DOHH2 (cell line): ENCODE data around the gene CIAO3.

ENCODE experiments used
- H3F3A ChIP-seq: fragments of 200-600 bp; sonication (generic), shearing (Covaris generic); 2 replicates; pipeline ENCODE4 v1.6.0; 2016; ENCODE audit warnings: antibody characterized with exemption, mild to moderate bottlenecking; ENCODE audit not compliant: control insufficient read depth, insufficient read depth
- H3K27ac ChIP-seq: fragments of 200-600 bp; sonication (generic); 2 replicates; pipeline ENCODE4 v1.5.1; 2014; ENCODE audit warnings: low read depth, mild to moderate bottlenecking, low read length, moderate library complexity
- H3K27me3 ChIP-seq: fragments of 200-600 bp; sonication (generic); 2 replicates; pipeline ENCODE4 v1.6.1; 2014; ENCODE audit warnings: mild to moderate bottlenecking, low read length, mixed read lengths; ENCODE audit not compliant: control insufficient read depth
- H3K36me3 ChIP-seq: fragments of 200-600 bp; sonication (generic); 2 replicates; pipeline ENCODE4 v1.6.1; 2014; ENCODE audit warnings: mild to moderate bottlenecking, low read length, moderate library complexity, mixed read lengths; ENCODE audit not compliant: control insufficient read depth
- H3K4me1 ChIP-seq: fragments of 200-600 bp; sonication (generic); 2 replicates; pipeline ENCODE4 v1.6.1; 2014; ENCODE audit warnings: mild to moderate bottlenecking, low read length, mixed read lengths; ENCODE audit not compliant: control insufficient read depth
- H3K4me2 ChIP-seq: fragments of 200-600 bp; sonication (generic); 2 replicates; pipeline ENCODE4 v1.6.0; 2014; ENCODE audit warnings: mild to moderate bottlenecking, low read length, moderate library complexity
- H3K4me3 ChIP-seq: fragments of 200-600 bp; sonication (generic); 2 replicates; pipeline ENCODE4 v1.5.1; 2014; ENCODE audit warnings: mild to moderate bottlenecking, low read length, mixed read lengths
- H3K79me2 ChIP-seq: fragments of 200-600 bp; sonication (generic); 2 replicates; pipeline ENCODE4 v1.6.1; 2014; ENCODE audit warnings: mild to moderate bottlenecking, low read length, mixed read lengths; ENCODE audit not compliant: control insufficient read depth
- H3K9me2 ChIP-seq: fragments of 200-600 bp; sonication (generic); replicated peaks from 2 replicates; pipeline ENCODE4 v1.6.1; 2014; ENCODE audit warnings: mild to moderate bottlenecking, low read length, mixed read lengths; ENCODE audit not compliant: control insufficient read depth
- H3K9me3 ChIP-seq: fragments of 200-600 bp; sonication (generic); 2 replicates; pipeline ENCODE4 v1.6.1; 2014; ENCODE audit warnings: antibody characterized with exemption, low read length, mixed read lengths; ENCODE audit not compliant: control insufficient read depth, insufficient read depth
- H4K20me1 ChIP-seq: fragments of 200-600 bp; sonication (generic); 2 replicates; pipeline ENCODE4 v1.6.0; 2014; ENCODE audit warnings: low read depth, mild to moderate bottlenecking, antibody characterized with exemption, low read length, moderate library complexity; ENCODE audit not compliant: control insufficient read depth, insufficient read depth
- CTCF ChIP-seq: fragments of 200-600 bp; sonication (generic); IDR thresholded peaks from one replicate; pipeline ENCODE4 v1.5.1; 2014; ENCODE audit warnings: antibody characterized with exemption, mild to moderate bottlenecking, low read depth, low read length; ENCODE audit not compliant: poor library complexity, severe bottlenecking
- EZH2phosphoT487 ChIP-seq: fragments of 200-600 bp; sonication (generic); IDR thresholded peaks from 2 replicates; pipeline ENCODE4 v1.6.1; 2017; ENCODE audit warnings: borderline replicate concordance, mild to moderate bottlenecking, antibody characterized with exemption, low read length, moderate library complexity, mixed read lengths

CIAO3 gene

DNA sequence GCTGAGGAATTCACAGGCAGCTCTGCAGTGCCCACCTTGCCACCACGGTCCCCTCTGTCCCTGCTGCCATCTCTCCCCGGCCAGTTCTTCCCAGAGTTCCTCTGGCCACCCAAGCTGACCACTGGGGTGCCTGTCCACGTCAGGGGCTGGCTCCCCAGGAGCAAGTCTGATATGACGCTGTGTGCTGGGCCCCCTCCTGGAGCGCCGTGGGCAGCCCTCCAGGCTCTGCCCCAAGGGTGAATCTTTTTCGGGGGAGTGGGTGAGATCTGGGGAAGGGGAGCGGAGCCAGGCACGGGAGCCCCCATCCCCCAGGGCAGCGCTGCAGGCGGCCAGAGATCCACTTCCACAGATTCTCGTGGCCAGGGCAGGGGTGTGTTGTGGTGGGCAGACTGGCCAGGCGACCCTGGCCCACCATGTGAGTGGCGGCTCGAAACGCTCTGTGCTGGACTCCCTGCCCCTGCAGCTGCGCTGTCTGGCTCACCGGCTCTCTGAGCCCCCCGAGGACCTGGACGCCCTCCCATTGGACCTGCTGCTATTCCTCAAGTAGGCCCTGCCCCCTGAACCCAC is 23.5 kb upstream of the CIAO3 start:
- no peaks in the 10 kb centered on the region for H3K27me3 ChIP-seq
- H3K4me1 ChIP-seq: no peaks in the 10 kb centered on the region
- H3K27ac ChIP-seq: no peak overlapping the region
- H3K9me3 ChIP-seq: no peaks in the 10 kb centered on the region
- no peaks in the 10 kb centered on the region for H3K79me2 ChIP-seq
- H3K4me2 ChIP-seq: no peak overlapping the region
- H3K9me2 ChIP-seq: no peaks in the 10 kb centered on the region
- H4K20me1 ChIP-seq: no peaks in the 10 kb centered on the region
- H3F3A ChIP-seq: no peaks in the 10 kb centered on the region
- no peak for TF ChIP-seq CTCF
- no peak for TF ChIP-seq EZH2phosphoT487
- H3K36me3 ChIP-seq: no peaks in the 10 kb centered on the region
- no peak overlapping the region for H3K4me3 ChIP-seq

DNA sequence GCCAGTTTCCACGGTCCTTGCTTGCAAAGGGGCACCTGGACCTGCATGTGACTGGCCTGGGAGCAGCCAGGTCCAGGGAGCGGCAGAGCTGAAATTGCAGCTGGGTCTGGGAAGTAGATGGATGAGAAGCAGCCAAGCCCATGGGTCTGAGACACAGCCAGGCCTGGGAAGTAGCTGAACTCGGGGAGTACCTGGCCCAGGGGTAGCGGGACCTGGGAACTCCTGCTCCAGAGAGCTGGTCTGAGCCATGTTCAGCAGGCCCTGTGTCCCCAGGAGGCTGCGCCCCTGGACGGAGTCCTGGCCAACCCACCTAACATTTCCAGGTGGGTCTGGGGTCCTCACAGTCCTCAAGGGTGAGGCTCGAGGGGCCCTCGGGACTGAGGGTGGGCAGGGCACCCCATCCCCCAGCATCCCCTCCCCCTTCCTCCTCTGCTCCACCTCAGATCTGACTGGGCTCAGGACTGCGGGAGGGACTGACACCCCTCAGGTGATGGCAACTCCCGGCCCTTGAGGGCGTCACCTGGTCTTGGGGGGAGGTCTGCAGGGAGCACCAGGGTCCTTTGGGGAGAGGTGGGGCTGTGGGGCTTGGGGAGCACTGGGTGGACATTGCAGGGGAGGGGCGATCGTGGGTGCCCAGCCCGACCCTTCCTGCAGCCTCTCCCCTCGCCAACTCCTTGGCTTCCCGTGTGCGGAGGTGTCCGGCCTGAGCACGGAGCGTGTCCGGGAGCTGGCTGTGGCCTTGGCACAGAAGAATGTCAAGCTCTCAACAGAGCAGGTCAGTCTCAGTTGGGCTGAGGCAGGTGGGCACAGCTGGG is 22.8 kb upstream of the CIAO3 start:
- no peak for TF ChIP-seq CTCF
- no peak for TF ChIP-seq EZH2phosphoT487
- Histone ChIP-seq H3K4me1 (no peaks in the 10 kb centered on the region), H3K27ac (no peak overlapping the region), H3K9me2 (no peaks in the 10 kb centered on the region), H4K20me1 (no peaks in the 10 kb centered on the region), H3K79me2 (no peaks in the 10 kb centered on the region), H3K27me3 (no peaks in the 10 kb centered on the region), H3K4me2 (no peak overlapping the region), H3K9me3 (no peaks in the 10 kb centered on the region), H3K4me3 (no peak overlapping the region), H3K36me3 (no peaks in the 10 kb centered on the region), H3F3A (no peaks in the 10 kb centered on the region)

DNA sequence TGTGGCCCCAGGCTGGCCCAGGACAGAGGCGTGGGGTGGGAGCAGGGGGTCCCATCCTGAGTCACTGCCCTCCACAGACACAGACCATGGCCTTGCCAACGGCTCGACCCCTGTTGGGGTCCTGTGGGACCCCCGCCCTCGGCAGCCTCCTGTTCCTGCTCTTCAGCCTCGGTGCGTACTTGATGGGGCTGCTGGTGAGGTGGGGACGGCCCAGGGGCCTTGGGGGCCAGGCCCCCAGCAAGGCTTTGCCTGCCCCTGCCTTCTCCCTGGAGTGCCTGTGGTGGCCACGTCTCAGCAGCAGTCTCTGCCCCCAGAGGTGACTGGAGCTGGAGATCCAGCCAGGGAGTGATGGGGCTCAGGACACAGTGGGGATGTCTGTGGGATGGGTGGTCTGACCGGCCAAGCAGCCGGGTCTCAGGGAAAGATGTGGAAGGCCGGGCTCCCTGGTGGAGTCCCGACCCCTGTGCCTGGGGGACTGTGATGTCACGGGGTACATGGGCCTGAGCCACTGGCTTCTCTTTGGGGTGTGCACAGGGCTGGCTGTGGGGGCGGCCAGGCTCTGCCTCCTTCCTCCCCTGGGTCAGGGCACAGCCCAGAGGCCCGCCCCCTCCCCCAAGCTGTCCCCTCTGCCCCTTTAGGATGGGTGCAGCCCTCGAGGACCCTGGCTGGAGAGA is 21.9 kb upstream of the CIAO3 start:
- Histone ChIP-seq H4K20me1 (no peaks in the 10 kb centered on the region), H3K27me3 (no peaks in the 10 kb centered on the region), H3K27ac (no peak overlapping the region), H3K79me2 (no peaks in the 10 kb centered on the region), H3K9me2 (no peaks in the 10 kb centered on the region), H3K9me3 (no peaks in the 10 kb centered on the region), H3K4me1 (no peaks in the 10 kb centered on the region), H3F3A (no peaks in the 10 kb centered on the region), H3K36me3 (no peaks in the 10 kb centered on the region), H3K4me3 (no peak overlapping the region), H3K4me2 (no peak overlapping the region)
- no peak for TF ChIP-seq EZH2phosphoT487
- no peak for TF ChIP-seq CTCF
